Measurements from ENCODE around the gene TDRD10. TPM values are rescaled to one million over a fixed set of nuclear protein-coding genes. Genes with fewer than 3 reads are reported as not detected.

Gene TDRD10
- total and polyA plus RNA-seq, 8 donors, result 0.18 to 4.1 (median 1.4) TPM; not detected in 2

GRCh38 chr1:154500533-154500932, 1.5 kb upstream of the TDRD10 start:
- peak overlapping the region in 3 of 5 donors; percentile 57 to 69 (median 66) for H3K27ac ChIP-seq
- peaks cover 18 to 75% (median 39%) of the 10 kb centered on the region in 3 donors for H3K27me3 ChIP-seq
- peaks cover 0 to 10% (median 7%) of the 10 kb centered on the region in 4 donors for H3K9me3 ChIP-seq
- DNase-seq, result no peak
- H3K36me3 ChIP-seq, result no peaks in the 10 kb centered on the region
- H3K4me3 ChIP-seq, result peak overlapping the region; percentile 43 to 60 (median 46)
- no peak for TF ChIP-seq POLR2A (IDR thresholded peaks at IDR 0.05)
- no peak for TF ChIP-seq POLR2AphosphoS5 (IDR thresholded peaks at IDR 0.05)
- TF ChIP-seq EP300 (IDR thresholded peaks at IDR 0.05), result no peak
- TF ChIP-seq CTCF (IDR thresholded peaks at IDR 0.05), result no peak
- WGBS, 5 donors, result 67 to 79% (median 73%) methylated on average over 8 of the region's 8 CpGs
- intact Hi-C loops (cut with DNase I; ENCODE audit: low total_unique reads), result no loop called here
- H3K4me1 ChIP-seq, result peaks cover 15 to 32% (median 20%) of the 10 kb centered on the region in 4 donors

GRCh38 chr1:154501423-154502065, 475 bp upstream of the TDRD10 start:
- TF ChIP-seq POLR2A (IDR thresholded peaks at IDR 0.05), result no peak
- no peak for TF ChIP-seq EP300 (IDR thresholded peaks at IDR 0.05)
- no peak for TF ChIP-seq POLR2AphosphoS5 (IDR thresholded peaks at IDR 0.05)
- TF ChIP-seq CTCF (IDR thresholded peaks at IDR 0.05), result no peak
- H3K36me3 ChIP-seq, result no peaks in the 10 kb centered on the region
- peak; percentile 40 to 50 for DNase-seq
- intact Hi-C loops (cut with DNase I; ENCODE audit: low total_unique reads), result no loop called here
- H3K4me1 ChIP-seq, result peaks cover 15 to 29% (median 20%) of the 10 kb centered on the region in 4 donors
- H3K27ac ChIP-seq, result peak overlapping the region; percentile 5 to 69 (median 66)
- H3K4me3 ChIP-seq, result peak overlapping the region; percentile 43 to 60 (median 46)
- 3 to 9% (median 5%) methylated on average over 9 to 54 of the region's 54 CpGs for WGBS, 5 donors
- peaks cover 0 to 17% (median 10%) of the 10 kb centered on the region in 4 donors for H3K9me3 ChIP-seq
- peaks cover 18 to 75% (median 39%) of the 10 kb centered on the region in 3 donors for H3K27me3 ChIP-seq

GRCh38 chr1:154502744-154503115, 711 bp downstream of the TDRD10 start:
- Histone ChIP-seq H3K4me3 (peak overlapping the region; percentile 43 to 60 (median 46)), H3K9me3 (peaks cover 0 to 17% (median 10%) of the 10 kb centered on the region in 4 donors), H3K4me1 (peaks cover 15 to 21% (median 17%) of the 10 kb centered on the region in 4 donors), H3K27ac (peak overlapping the region in 3 of 5 donors; percentile 66 to 69 (median 69)), H3K27me3 (peaks cover 18 to 84% (median 39%) of the 10 kb centered on the region in 3 donors), H3K36me3 (no peaks in the 10 kb centered on the region)
- TF ChIP-seq POLR2AphosphoS5 (IDR thresholded peaks at IDR 0.05), result no peak
- no peak for TF ChIP-seq EP300 (IDR thresholded peaks at IDR 0.05)
- no peak for TF ChIP-seq POLR2A (IDR thresholded peaks at IDR 0.05)
- no peak for TF ChIP-seq CTCF (IDR thresholded peaks at IDR 0.05)
- WGBS, 5 donors, result 23 to 34% (median 25%) methylated on average over 21 to 43 of the region's 43 CpGs
- DNase-seq, result no peak
- intact Hi-C loops (cut with DNase I; ENCODE audit: low total_unique reads), result no loop called here

GRCh38 chr1:154503898-154504297, 1.9 kb downstream of the TDRD10 start:
- TF ChIP-seq POLR2AphosphoS5 (IDR thresholded peaks at IDR 0.05) (no peak), EP300 (IDR thresholded peaks at IDR 0.05) (no peak), POLR2A (IDR thresholded peaks at IDR 0.05) (no peak), CTCF (IDR thresholded peaks at IDR 0.05) (no peak)
- Histone ChIP-seq H3K4me1 (peaks cover 15 to 21% (median 17%) of the 10 kb centered on the region in 4 donors), H3K27me3 (peaks cover 18 to 75% (median 39%) of the 10 kb centered on the region in 3 donors), H3K4me3 (no peak overlapping the region), H3K36me3 (no peaks in the 10 kb centered on the region), H3K27ac (no peak overlapping the region), H3K9me3 (peaks cover 0 to 17% (median 10%) of the 10 kb centered on the region in 4 donors)
- WGBS, 5 donors, result 76 to 85% (median 80%) methylated on average over 5 of the region's 5 CpGs
- intact Hi-C loops (cut with DNase I; ENCODE audit: low total_unique reads), result no loop called here
- DNase-seq, result no peak
